Panc1 (cell line): ENCODE results near the gene STIL. TPM values are rescaled to one million over a fixed set of nuclear protein-coding genes. Genes with fewer than 3 reads are reported as not detected.

ENCODE experiments used
- ATAC-seq: fragments of 200-7000 bp; cut with Tn5 transposase; 2 replicates; pipeline ENCODE4 v1.9.1; 2020; ENCODE audit warnings: mild to moderate bottlenecking, moderate library complexity
- BruUV-seq: library from RNA; stranded (reverse); fragments of 400-500 nt; replicated peaks from 2 replicates; lab custom pipeline; 2021; lab: Mats Ljungman, UMichigan
- CTCF ChIA-PET: fragments of 300-600 bp; sonication (Branson Sonifier 250); formaldehyde crosslinking; loops from one replicate; lab custom pipeline; 2022; ENCODE audit warnings: antibody characterized with exemption; lab: Charles Lee
- POLR2A ChIA-PET: fragments of 300-600 bp; sonication (Branson Sonifier 250); formaldehyde crosslinking; loops from one replicate; lab custom pipeline; 2022; ENCODE audit warnings: antibody characterized with exemption; lab: Charles Lee
- DNase-seq: peaks from one replicate; pipeline ENCODE4 v3.0.0-alpha.2; 2010; ENCODE audit warnings: low read depth, low spot score
- H3K27ac ChIP-seq: 2 replicates; pipeline ENCODE4 v1.5.1; 2011; ENCODE audit warnings: mild to moderate bottlenecking, low read length, inconsistent platforms
- H3K27me3 ChIP-seq: fragments of 200-500 bp; sonication (Bioruptor generic); 2 replicates; pipeline ENCODE4 v1.6.0; 2014; ENCODE audit warnings: low read length, inconsistent platforms; ENCODE audit not compliant: control insufficient read depth, insufficient read depth
- H3K36me3 ChIP-seq: fragments of 200-500 bp; sonication (Bioruptor generic); 2 replicates; pipeline ENCODE4 v1.5.1; 2014; ENCODE audit warnings: inconsistent platforms, mild to moderate bottlenecking, low read length, moderate library complexity; ENCODE audit not compliant: control insufficient read depth, insufficient read depth
- H3K4me1 ChIP-seq: 2 replicates; pipeline ENCODE4 v1.5.1; 2011; ENCODE audit warnings: inconsistent platforms, mild to moderate bottlenecking, low read length, moderate library complexity; ENCODE audit not compliant: control insufficient read depth, insufficient read depth
- H3K4me3 ChIP-seq, 2 experiments: 2 replicates each; pipeline ENCODE4 v1.5.1; 2011 to 2012; ENCODE audit warnings: low read depth in 2 of 2, low read length in 2 of 2, mild to moderate bottlenecking in 2 of 2, inconsistent platforms in 1 of 2, moderate library complexity in 1 of 2
- H3K9me3 ChIP-seq: fragments of 200-500 bp; sonication (Bioruptor generic); 2 replicates; pipeline ENCODE4 v1.5.1; 2014; ENCODE audit warnings: low read depth, mild to moderate bottlenecking, inconsistent platforms, low read length, moderate library complexity; ENCODE audit not compliant: control insufficient read depth, insufficient read depth
- CTCF ChIP-seq: fragments of 450-650 bp; IDR thresholded peaks from 2 replicates; pipeline ENCODE4 v1.5.1; 2017; ENCODE audit warnings: mild to moderate bottlenecking
- POLR2AphosphoS5 ChIP-seq: IDR thresholded peaks from 2 replicates; pipeline ENCODE4 v1.6.1; 2012; ENCODE audit warnings: mild to moderate bottlenecking, low read depth, low read length, moderate library complexity
- SIN3A ChIP-seq: IDR thresholded peaks from 2 replicates; pipeline ENCODE4 v1.6.1; 2012; ENCODE audit warnings: low read depth, mild to moderate bottlenecking, low read length, moderate library complexity, borderline replicate concordance; ENCODE audit not compliant: insufficient read depth
- TCF7L2 ChIP-seq: IDR thresholded peaks from 2 replicates; pipeline ENCODE4 v1.6.1; 2011; ENCODE audit warnings: mild to moderate bottlenecking, low read depth, low read length, inconsistent platforms
- in situ Hi-C: cut with HindIII; loops from 2 replicates; pipeline ENCODE4 v1.10.0; 2016; ENCODE audit warnings: low sequenced_read_pairs, low pct_unique_long_range_greater_than_20kb
- intact Hi-C: fragments of 100-400 bp; cut with micrococcal nuclease; formaldehyde crosslinking; loops from one replicate; pipeline ENCODE4 v1.10.0; 2022; ENCODE audit not compliant: unreplicated experiment
- total RNA-seq: library from RNA; stranded (reverse); gene quantifications from one replicate; pipeline ENCODE4 v1.2.1, GENCODE V29; 2021; ENCODE audit not compliant: unreplicated experiment
- TF ChIP-seq, protein P1 (sequence below), 2 experiments: IDR thresholded peaks; 2 replicates each; pipeline ENCODE4 v1.6.1; 2011 to 2012; ENCODE audit warnings: low read depth in 2 of 2, control low read depth in 1 of 2, low read length in 1 of 2, mild to moderate bottlenecking in 1 of 2, moderate library complexity in 1 of 2; ENCODE audit not compliant: insufficient read depth in 1 of 2

The STIL gene
- total RNA-seq, 1 experiment from 2014 or later, result 31.6 TPM

GRCh38 chr1:47208374-47208850, 105.5 kb downstream of the STIL start:
- CTCF ChIA-PET, result no interaction called here
- in situ Hi-C loops, result no loop called here
- Histone ChIP-seq H3K9me3 (no peaks in the 10 kb centered on the region), H3K36me3 (no peaks in the 10 kb centered on the region), H3K27ac (no peak overlapping the region), H3K4me1 (no peaks in the 10 kb centered on the region), H3K27me3 (no peaks in the 10 kb centered on the region; the same call in none of the 2 replicates), H3K4me3 (no peak overlapping the region)
- POLR2A ChIA-PET, result no interaction called here
- ATAC-seq (no peak), DNase-seq (no peak)
- TF ChIP-seq CTCF (no peak), TCF7L2 (no peak), POLR2AphosphoS5 (no peak), SIN3A (no peak)
- TF ChIP-seq, protein P1, sequence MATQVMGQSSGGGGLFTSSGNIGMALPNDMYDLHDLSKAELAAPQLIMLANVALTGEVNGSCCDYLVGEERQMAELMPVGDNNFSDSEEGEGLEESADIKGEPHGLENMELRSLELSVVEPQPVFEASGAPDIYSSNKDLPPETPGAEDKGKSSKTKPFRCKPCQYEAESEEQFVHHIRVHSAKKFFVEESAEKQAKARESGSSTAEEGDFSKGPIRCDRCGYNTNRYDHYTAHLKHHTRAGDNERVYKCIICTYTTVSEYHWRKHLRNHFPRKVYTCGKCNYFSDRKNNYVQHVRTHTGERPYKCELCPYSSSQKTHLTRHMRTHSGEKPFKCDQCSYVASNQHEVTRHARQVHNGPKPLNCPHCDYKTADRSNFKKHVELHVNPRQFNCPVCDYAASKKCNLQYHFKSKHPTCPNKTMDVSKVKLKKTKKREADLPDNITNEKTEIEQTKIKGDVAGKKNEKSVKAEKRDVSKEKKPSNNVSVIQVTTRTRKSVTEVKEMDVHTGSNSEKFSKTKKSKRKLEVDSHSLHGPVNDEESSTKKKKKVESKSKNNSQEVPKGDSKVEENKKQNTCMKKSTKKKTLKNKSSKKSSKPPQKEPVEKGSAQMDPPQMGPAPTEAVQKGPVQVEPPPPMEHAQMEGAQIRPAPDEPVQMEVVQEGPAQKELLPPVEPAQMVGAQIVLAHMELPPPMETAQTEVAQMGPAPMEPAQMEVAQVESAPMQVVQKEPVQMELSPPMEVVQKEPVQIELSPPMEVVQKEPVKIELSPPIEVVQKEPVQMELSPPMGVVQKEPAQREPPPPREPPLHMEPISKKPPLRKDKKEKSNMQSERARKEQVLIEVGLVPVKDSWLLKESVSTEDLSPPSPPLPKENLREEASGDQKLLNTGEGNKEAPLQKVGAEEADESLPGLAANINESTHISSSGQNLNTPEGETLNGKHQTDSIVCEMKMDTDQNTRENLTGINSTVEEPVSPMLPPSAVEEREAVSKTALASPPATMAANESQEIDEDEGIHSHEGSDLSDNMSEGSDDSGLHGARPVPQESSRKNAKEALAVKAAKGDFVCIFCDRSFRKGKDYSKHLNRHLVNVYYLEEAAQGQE (IDR thresholded peaks at IDR 0.05; ENCODE audit: insufficient read depth in 1 of 2, low read depth in 2 of 2, low read length in 1 of 2), result no peak
- intact Hi-C loops, result no loop called here
- no TSS peak for BruUV-seq

DNA sequence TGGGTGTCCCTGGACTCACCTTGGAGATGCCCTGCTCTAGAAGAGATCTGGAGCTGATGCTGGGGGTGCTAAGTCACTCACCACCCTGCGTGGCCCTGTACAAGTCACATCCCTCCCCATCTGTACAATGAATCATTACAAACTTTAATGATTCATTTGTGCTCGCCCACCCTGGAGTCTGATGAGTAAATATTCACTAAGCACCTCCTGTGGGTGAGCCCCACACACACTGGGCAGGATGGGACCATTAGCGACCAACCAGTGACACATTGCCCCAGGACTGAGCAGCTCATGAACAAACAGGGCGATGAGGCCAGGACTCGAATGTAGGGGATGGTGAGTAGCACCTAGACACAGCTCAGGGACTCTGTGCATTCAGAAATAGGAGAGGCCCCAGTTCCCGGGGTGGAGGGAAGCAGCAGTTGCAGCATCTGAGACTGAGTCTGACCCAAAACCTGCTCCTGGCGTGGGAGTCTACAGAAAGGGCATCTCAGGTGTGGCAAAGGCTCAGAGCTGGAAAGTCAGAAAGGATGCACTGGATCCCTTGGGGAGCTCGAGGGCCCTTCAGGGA, 106.1 kb downstream of the STIL start:
- intact Hi-C loops, result no loop called here
- no peak for TF ChIP-seq CTCF
- no peak for TF ChIP-seq TCF7L2
- no peak for TF ChIP-seq SIN3A
- TF ChIP-seq POLR2AphosphoS5, result no peak
- TF ChIP-seq, protein P1 (IDR thresholded peaks at IDR 0.05; ENCODE audit: insufficient read depth in 1 of 2, low read depth in 2 of 2, low read length in 1 of 2), result no peak
- CTCF ChIA-PET, result no interaction called here
- Histone ChIP-seq H3K36me3 (no peaks in the 10 kb centered on the region), H3K9me3 (no peaks in the 10 kb centered on the region), H3K4me3 (no peak overlapping the region), H3K27me3 (no peaks in the 10 kb centered on the region; the same call in none of the 2 replicates), H3K4me1 (no peaks in the 10 kb centered on the region), H3K27ac (no peak overlapping the region)
- no TSS peak for BruUV-seq
- DNase-seq, result no peak
- in situ Hi-C loops, result no loop called here
- POLR2A ChIA-PET, result no interaction called here
- ATAC-seq, result no peak; the same call in 1 of the 2 replicates
